ENCODE measurements around the gene C1orf105. TPM values are rescaled to one million over a fixed set of nuclear protein-coding genes. Genes with fewer than 3 reads are reported as not detected.

C1orf105 gene
- total and polyA plus RNA-seq, 4 donors: 0.16 TPM; not detected in 3

DNA sequence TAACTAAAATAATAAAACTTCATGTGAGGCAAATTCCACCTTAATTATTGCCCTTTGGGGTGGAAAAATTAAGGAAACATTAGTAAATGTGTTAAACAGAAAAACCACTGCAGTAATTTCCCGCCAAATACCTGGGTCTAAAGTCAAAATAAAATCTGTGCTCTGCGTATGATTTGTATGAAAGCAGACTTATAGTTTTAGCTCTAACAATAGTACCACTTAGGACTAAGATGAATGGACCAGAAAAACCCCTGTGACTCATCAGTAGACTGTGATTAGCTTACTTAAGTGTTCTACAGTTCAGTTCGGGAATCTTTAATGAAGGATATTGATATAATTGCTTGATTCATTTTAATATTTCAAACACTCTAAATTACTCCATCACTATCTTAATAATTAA, 23.3 kb upstream of the C1orf105 start:
- 89% methylated on average over 3 of the region's 3 CpGs for WGBS
- H3K4me1 ChIP-seq (ENCODE audit: control insufficient read depth in 4 of 4, insufficient read depth in 4 of 4, low read length in 3 of 4): no peaks in the 10 kb centered on the region
- H3K36me3 ChIP-seq (ENCODE audit: control insufficient read depth in 4 of 4, insufficient read depth in 3 of 4, low read depth in 1 of 4, low read length in 3 of 4): no peaks in the 10 kb centered on the region
- no peak overlapping the region for H3K4me3 ChIP-seq (ENCODE audit: low read depth in 1 of 3, low read length in 3 of 3)
- no peaks in the 10 kb centered on the region for H3K9me3 ChIP-seq (ENCODE audit: control insufficient read depth in 4 of 4, low read length in 3 of 4)
- TF ChIP-seq, protein P1, sequence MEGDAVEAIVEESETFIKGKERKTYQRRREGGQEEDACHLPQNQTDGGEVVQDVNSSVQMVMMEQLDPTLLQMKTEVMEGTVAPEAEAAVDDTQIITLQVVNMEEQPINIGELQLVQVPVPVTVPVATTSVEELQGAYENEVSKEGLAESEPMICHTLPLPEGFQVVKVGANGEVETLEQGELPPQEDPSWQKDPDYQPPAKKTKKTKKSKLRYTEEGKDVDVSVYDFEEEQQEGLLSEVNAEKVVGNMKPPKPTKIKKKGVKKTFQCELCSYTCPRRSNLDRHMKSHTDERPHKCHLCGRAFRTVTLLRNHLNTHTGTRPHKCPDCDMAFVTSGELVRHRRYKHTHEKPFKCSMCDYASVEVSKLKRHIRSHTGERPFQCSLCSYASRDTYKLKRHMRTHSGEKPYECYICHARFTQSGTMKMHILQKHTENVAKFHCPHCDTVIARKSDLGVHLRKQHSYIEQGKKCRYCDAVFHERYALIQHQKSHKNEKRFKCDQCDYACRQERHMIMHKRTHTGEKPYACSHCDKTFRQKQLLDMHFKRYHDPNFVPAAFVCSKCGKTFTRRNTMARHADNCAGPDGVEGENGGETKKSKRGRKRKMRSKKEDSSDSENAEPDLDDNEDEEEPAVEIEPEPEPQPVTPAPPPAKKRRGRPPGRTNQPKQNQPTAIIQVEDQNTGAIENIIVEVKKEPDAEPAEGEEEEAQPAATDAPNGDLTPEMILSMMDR (IDR thresholded peaks at IDR 0.05; ENCODE audit: low read depth, low read length, missing input control): no peak
- no peak for TF ChIP-seq RAD21 (IDR thresholded peaks at IDR 0.05)
- no peak for TF ChIP-seq SP1 (IDR thresholded peaks at IDR 0.05)
- no peak for TF ChIP-seq GABPA (IDR thresholded peaks at IDR 0.05 in 1 of 2, conservative IDR thresholded peaks at IDR 0.05 in 1 of 2)
- TF ChIP-seq, protein P2, sequence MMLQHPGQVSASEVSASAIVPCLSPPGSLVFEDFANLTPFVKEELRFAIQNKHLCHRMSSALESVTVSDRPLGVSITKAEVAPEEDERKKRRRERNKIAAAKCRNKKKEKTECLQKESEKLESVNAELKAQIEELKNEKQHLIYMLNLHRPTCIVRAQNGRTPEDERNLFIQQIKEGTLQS (IDR thresholded peaks at IDR 0.05): no peak
- TF ChIP-seq HNF4G (IDR thresholded peaks at IDR 0.05): no peak
- no peak for TF ChIP-seq YY1 (IDR thresholded peaks at IDR 0.05)
- TF ChIP-seq, protein P3, sequence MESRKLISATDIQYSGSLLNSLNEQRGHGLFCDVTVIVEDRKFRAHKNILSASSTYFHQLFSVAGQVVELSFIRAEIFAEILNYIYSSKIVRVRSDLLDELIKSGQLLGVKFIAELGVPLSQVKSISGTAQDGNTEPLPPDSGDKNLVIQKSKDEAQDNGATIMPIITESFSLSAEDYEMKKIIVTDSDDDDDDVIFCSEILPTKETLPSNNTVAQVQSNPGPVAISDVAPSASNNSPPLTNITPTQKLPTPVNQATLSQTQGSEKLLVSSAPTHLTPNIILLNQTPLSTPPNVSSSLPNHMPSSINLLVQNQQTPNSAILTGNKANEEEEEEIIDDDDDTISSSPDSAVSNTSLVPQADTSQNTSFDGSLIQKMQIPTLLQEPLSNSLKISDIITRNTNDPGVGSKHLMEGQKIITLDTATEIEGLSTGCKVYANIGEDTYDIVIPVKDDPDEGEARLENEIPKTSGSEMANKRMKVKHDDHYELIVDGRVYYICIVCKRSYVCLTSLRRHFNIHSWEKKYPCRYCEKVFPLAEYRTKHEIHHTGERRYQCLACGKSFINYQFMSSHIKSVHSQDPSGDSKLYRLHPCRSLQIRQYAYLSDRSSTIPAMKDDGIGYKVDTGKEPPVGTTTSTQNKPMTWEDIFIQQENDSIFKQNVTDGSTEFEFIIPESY (IDR thresholded peaks at IDR 0.05): no peak
- TF ChIP-seq FOXA1 (IDR thresholded peaks at IDR 0.05): no peak
- TF ChIP-seq NR2F2 (IDR thresholded peaks at IDR 0.05): no peak
- TF ChIP-seq JUND (IDR thresholded peaks at IDR 0.05): no peak
- H3K27ac ChIP-seq (ENCODE audit: low read depth in 1 of 2, low read length in 2 of 2): no peak overlapping the region
- no peak for DNase-seq (ENCODE audit: low spot score)
- H3K9ac ChIP-seq (ENCODE audit: low read depth in 1 of 2, low read length in 2 of 2): no peak overlapping the region
- no peaks in the 10 kb centered on the region for H3K27me3 ChIP-seq (ENCODE audit: control insufficient read depth in 4 of 4, insufficient read depth in 4 of 4, low read length in 3 of 4)

DNA sequence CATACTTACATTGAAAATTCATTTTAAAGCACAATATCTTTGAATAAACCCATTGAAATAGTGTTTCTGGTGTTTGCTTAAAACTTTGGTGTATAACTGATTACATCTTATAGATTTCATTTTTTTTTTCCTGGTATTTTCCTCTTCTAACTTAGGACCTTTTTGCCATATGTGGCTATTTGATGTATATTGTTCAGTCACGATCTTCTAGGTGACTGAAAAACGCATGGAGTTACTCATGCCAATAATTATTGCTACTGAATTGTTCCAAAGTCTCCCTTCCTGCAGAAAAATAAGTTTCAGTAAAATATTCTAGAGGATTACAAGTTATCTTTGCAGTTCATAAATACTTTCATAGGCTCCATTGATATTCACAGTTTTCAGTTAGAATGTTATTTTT, 22.9 kb upstream of the C1orf105 start:
- H3K9ac ChIP-seq (ENCODE audit: low read depth in 1 of 2, low read length in 2 of 2): no peak overlapping the region
- TF ChIP-seq HNF4A (conservative IDR thresholded peaks at IDR 0.05) (no peak), FOXA1 (IDR thresholded peaks at IDR 0.05) (no peak), RXRA (IDR thresholded peaks at IDR 0.05) (no peak), NR2F2 (IDR thresholded peaks at IDR 0.05) (no peak), EGR1 (IDR thresholded peaks at IDR 0.05; ENCODE audit: low read depth in 2 of 2) (no peak), TAF1 (conservative IDR thresholded peaks at IDR 0.05) (no peak)
- TF ChIP-seq, protein P3 (IDR thresholded peaks at IDR 0.05): no peak
- TF ChIP-seq, protein P2 (IDR thresholded peaks at IDR 0.05): no peak
- TF ChIP-seq, protein P1 (IDR thresholded peaks at IDR 0.05; ENCODE audit: low read depth, low read length, missing input control): no peak
- TF ChIP-seq, protein P4, sequence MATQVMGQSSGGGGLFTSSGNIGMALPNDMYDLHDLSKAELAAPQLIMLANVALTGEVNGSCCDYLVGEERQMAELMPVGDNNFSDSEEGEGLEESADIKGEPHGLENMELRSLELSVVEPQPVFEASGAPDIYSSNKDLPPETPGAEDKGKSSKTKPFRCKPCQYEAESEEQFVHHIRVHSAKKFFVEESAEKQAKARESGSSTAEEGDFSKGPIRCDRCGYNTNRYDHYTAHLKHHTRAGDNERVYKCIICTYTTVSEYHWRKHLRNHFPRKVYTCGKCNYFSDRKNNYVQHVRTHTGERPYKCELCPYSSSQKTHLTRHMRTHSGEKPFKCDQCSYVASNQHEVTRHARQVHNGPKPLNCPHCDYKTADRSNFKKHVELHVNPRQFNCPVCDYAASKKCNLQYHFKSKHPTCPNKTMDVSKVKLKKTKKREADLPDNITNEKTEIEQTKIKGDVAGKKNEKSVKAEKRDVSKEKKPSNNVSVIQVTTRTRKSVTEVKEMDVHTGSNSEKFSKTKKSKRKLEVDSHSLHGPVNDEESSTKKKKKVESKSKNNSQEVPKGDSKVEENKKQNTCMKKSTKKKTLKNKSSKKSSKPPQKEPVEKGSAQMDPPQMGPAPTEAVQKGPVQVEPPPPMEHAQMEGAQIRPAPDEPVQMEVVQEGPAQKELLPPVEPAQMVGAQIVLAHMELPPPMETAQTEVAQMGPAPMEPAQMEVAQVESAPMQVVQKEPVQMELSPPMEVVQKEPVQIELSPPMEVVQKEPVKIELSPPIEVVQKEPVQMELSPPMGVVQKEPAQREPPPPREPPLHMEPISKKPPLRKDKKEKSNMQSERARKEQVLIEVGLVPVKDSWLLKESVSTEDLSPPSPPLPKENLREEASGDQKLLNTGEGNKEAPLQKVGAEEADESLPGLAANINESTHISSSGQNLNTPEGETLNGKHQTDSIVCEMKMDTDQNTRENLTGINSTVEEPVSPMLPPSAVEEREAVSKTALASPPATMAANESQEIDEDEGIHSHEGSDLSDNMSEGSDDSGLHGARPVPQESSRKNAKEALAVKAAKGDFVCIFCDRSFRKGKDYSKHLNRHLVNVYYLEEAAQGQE (IDR thresholded peaks at IDR 0.05): no peak
- 90% methylated on average over 2 of the region's 2 CpGs for WGBS
- H3K4me3 ChIP-seq (ENCODE audit: low read depth in 1 of 3, low read length in 3 of 3): no peak overlapping the region
- no peaks in the 10 kb centered on the region for H3K36me3 ChIP-seq (ENCODE audit: control insufficient read depth in 4 of 4, insufficient read depth in 3 of 4, low read depth in 1 of 4, low read length in 3 of 4)
- DNase-seq (ENCODE audit: low spot score): no peak
- no peaks in the 10 kb centered on the region for H3K27me3 ChIP-seq (ENCODE audit: control insufficient read depth in 4 of 4, insufficient read depth in 4 of 4, low read length in 3 of 4)
- no peak overlapping the region for H3K27ac ChIP-seq (ENCODE audit: low read depth in 1 of 2, low read length in 2 of 2)
- H3K9me3 ChIP-seq (ENCODE audit: control insufficient read depth in 4 of 4, low read length in 3 of 4): no peaks in the 10 kb centered on the region
- H3K4me1 ChIP-seq (ENCODE audit: control insufficient read depth in 4 of 4, insufficient read depth in 4 of 4, low read length in 3 of 4): no peaks in the 10 kb centered on the region
